ENCODE results near the gene ZC3H13.
"Not testable (repeated sequence)": the region's sequence is repeated elsewhere in the genome, so short reads cannot be mapped to it uniquely, and the experiment has no call there.

The ZC3H13 gene

DNA sequence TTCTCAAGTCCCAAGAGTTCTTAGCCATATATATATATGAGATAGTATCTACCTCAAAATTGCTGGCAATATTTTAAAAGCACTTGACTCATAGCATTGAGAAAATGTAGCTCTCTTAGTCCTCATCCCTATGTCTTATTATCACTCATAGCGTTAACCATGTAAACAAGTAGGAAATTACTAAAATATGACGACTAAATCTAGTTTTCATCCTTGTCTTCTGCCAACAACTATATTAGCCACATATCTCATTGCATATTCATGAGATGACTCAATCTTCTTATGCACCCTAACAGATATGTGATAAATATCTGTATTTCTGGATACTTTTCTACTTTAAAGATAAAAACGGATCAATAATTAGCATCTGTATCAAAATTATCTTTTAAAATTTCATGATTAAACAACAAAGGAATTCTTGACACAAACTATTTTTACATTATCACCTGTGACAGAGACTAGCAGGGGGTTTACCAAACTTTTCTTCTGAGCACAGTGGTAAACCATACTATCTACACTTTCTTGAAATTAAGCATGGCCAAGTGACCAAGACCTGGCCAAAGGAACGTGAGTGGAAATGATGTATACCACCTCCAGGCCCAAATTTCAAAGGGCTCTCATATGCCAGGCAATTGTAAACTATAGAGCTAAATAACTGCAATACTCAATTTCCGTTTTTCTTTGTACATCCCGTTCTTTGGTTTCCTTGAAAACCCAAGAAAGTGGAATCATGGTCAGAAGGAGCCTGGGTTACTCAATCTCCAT lies 45.7 kb downstream of the ZC3H13 start:
- DNase-seq (ENCODE audit: low spot score): no peak

GRCh38 chr13:46004491-46004890 lies 48.1 kb downstream of the ZC3H13 start:
- DNase-seq (ENCODE audit: low spot score): no peak

DNA sequence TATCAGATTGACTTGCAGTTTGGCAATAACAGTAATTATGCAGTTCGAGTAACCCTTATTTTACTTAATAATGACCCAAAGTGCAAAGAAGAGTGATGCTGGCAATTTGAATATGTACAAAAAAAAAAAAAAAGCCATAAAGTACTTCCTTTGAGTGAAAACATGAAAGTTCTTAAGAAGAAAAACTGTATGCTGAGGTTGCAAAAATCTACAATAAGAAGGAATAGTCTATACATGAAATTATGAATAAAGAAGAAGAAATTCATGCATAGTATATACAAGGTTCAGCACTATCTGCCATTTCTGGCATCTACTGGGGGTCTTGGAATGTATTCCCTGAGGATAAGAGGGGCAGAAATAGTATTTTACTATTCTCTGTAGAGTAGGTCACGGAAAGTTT lies 55.9 kb downstream of the ZC3H13 start:
- DNase-seq (ENCODE audit: low spot score): no peak

- DNase-seq (ENCODE audit: low spot score): no peak
Observed at GRCh38 chr13:45995245-45995644, 57.3 kb downstream of the ZC3H13 start.

- DNase-seq (ENCODE audit: low spot score): no peak
Observed at GRCh38 chr13:45994752-45995151, 57.8 kb downstream of the ZC3H13 start.

GRCh38 chr13:45989607-45990006 lies 62.9 kb downstream of the ZC3H13 start:
- no peak for DNase-seq (ENCODE audit: low spot score)

DNA sequence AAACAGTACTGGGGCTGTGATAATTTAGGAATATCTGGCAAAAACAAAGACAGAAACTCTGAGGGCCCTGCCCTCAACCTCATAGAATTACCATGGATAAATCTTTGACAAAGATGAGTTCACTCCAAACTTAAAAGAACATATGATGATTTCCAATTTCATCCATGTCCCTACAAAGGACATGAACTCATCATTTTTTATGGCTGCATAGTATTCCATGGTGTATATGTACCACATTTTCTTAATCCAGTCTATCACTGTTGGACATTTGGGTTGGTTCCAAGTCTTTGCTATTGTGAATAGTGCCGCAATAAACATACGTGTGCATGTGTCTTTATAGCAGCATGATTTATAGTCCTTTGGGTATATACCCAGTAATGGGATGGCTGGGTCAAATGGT lies 71.4 kb downstream of the ZC3H13 start:
- DNase-seq (ENCODE audit: low spot score): not testable (repeated sequence)

DNA sequence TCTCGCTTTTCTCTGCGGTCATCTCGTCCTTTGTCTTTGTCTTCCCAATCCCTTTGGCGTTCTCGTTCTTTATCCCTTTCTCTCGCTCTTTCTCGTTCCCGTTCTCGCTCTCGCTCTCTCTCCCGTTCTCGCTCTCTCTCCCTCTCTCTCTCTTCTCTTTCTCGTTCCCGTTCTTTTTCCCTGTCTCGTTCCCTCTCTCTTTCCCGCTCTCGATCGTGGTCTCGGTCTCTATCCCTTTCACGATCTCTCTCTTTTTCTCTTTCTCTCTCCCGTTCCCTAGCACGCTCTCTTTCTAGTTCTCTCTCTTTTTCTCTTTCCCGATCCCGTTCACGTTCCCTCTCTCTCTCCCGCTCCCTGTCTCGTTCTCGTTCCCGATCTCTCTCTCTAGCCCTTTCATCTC lies 77.2 kb downstream of the ZC3H13 start:
- DNase-seq (ENCODE audit: low spot score): no peak

DNA sequence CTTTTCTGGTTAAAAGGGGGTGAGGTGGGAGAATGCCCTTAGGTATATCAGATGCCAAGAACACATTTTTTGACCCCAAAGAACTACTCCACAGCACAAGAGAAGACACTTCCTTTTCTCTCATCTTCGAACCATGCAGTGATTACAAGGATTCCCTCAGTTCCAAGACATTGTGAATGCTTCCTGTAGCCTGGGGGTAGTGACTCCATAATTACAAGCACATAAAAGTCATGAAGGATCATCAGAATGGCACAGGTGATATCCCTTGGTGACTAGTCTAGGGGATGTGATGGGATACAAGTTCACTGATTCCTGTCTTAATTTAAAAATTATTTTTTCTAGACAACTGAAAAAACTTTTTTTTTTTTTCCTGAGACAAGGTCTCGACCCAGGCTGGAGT lies 78.0 kb downstream of the ZC3H13 start:
- no peak for DNase-seq (ENCODE audit: low spot score)

GRCh38 chr13:45967589-45967988 lies 85.0 kb downstream of the ZC3H13 start:
- no peak for DNase-seq (ENCODE audit: low spot score)

DNA sequence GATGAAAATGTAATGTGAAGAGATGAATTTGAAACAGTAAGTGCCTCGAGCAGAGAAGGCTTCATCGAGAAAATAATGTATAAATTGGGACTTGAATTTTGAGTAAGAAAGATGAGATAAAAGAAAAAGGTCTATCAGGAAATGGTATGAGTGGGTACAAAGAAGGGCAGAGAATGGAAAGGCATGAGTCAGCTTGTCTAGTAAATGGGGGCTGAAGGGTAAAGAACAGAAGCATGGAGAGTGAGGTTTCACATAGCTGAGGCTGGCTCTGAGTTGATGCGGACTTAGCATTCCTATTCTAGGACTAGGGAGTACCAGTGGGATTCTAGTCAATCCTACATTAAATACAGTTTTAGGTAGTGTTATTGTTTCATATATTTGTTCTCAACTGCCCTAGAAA lies 85.8 kb downstream of the ZC3H13 start:
- no peak for DNase-seq (ENCODE audit: low spot score)

- DNase-seq (ENCODE audit: low spot score): no peak
Observed at GRCh38 chr13:45961468-45961867, 91.1 kb downstream of the ZC3H13 start.

- no peak for DNase-seq (ENCODE audit: low spot score)
Observed at GRCh38 chr13:45954836-45955800, 97.4 kb downstream of the ZC3H13 start.

DNA sequence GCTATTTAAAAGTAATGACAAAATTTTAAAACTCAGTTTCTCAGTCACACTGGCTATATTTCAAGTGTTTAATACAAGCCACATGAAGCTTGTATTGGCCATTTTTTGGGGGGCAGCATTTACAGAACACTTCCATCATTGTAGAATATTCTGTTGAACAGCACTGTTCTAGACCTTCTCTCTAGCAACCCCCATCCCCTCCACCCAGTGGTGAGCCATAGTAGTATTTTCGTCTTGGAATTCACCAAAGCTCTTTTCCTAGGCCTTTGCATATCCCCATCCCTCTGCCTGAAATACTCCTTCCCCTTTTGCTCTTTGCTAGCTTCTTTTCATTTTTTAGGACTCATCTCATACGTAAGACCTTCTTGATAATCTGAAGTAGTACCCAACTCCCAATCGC lies 99.5 kb downstream of the ZC3H13 start:
- DNase-seq (ENCODE audit: low spot score): no peak

DNA sequence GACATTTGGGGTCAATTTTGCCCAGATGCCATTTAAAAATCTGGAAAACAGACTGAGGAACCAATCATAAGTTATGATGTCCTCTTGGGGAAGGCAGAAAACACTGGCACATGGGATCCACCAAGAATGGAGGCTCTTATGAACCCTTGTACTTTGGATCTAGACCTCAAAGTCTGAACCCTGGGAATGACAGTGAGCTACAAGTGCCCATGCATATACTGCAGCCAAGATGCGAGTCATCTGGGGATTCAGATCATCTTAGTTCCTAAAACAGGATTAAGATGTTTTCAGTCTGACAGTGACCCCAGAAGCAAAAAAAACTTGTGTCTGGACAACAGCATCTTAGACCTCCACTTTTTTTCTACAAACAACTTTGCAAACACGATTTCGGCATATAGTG lies 100.8 kb downstream of the ZC3H13 start:
- no peak for DNase-seq (ENCODE audit: low spot score)

GRCh38 chr13:45951166-45951565 lies 101.4 kb downstream of the ZC3H13 start:
- DNase-seq (ENCODE audit: low spot score): no peak

- no peak for DNase-seq (ENCODE audit: low spot score)
Observed at GRCh38 chr13:45950386-45951000, 102.1 kb downstream of the ZC3H13 start.

GRCh38 chr13:45949161-45949560 lies 103.4 kb downstream of the ZC3H13 start:
- DNase-seq (ENCODE audit: low spot score): no peak

GRCh38 chr13:45943965-45944364 lies 108.6 kb downstream of the ZC3H13 start:
- DNase-seq (ENCODE audit: low spot score): no peak

DNA sequence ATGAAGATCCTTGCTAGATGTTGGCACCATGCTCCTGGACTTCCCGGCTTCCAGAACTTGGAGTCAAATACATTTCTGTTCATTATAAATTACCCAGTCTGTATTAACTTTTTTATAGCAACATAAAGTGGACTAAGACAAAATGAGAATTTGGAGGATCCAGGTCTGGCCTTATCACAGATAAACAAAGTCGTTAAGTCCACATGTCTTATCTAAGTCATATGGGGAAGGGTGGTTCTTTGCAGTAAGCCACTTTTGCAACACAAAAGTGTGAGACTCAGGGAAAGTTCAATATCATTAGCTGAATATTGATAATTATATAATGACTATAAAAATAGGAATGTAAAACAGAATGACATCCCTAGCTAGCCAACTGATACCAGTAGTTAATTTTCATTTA lies 109.4 kb downstream of the ZC3H13 start:
- no peak for DNase-seq (ENCODE audit: low spot score)

DNA sequence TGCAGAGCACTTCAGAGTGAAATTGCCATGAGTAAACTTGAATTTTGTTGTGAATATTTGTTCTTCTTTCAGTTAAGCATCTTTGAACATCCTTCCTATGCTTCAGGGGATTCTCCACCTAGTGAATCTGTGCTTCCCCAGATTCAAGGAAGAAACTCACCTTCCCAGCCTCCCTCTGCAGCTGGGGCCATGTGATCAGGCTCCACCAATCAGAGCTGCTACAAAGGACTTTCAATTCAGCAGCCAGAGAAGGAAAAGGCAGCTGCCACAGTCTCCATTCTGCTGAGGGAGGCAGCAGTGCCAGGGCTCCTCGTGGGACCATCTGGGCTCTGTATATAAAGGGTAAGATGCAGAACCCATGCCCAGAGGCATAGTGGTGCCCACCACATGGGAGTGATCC lies 111.3 kb downstream of the ZC3H13 start:
- DNase-seq (ENCODE audit: low spot score): no peak

DNA sequence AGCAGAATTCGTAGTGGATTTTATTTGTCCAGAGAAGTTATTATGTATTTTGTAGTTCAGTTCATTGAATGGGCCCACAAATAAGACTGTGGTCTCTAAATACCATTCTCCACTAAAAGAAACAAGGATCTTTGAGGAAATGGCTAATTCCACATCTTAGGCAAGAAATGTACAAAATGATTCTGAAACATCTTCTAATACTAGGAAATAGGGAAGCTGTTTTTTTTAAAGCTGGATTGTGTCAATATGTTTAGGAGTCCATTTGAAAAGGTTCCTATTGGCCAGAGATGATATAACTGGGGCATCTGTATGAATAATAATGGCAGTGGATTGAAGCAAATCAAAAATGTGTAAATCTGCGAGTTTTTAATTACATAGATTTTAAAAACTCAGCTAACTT lies 112.5 kb downstream of the ZC3H13 start:
- no peak for DNase-seq (ENCODE audit: low spot score)

- no peak for DNase-seq (ENCODE audit: low spot score)
Observed at GRCh38 chr13:45936621-45937020, 115.9 kb downstream of the ZC3H13 start.
